GM18507 (cell line): ENCODE results near the gene LIPC.

Experiments used
- DNase-seq: peaks from one replicate; pipeline ENCODE4 v3.0.0; 2011; ENCODE audit warnings: low read depth; ENCODE audit not compliant: insufficient read length; ENCODE audit errors: extremely low spot score
- FAIRE-seq: peaks from 2 replicates; lab custom pipeline; 2011; peaks lifted over from hg19 to GRCh38; lab: Jason Lieb, UNC

The LIPC gene

DNA sequence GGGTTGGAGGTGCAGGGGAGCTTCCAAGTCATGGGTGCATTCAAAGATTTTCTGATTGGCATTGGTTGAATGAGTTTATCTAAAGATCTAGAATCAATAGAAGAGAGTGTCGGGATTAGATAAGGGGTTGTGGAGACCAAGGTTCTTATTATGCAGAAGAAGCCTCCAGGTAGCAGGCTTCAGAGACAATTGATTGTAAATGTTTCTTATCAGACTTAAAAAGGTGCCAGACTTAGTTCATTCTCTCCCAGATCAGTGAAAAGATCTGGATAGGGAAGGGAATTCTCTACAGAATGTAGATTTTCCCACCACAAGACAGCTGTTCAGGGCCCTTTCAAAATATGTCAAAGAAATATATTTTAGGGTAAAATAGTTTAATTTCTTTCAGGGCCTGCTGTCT lies 129.5 kb downstream of the LIPC start:
- DNase-seq: no peak
- no peak for FAIRE-seq

DNA sequence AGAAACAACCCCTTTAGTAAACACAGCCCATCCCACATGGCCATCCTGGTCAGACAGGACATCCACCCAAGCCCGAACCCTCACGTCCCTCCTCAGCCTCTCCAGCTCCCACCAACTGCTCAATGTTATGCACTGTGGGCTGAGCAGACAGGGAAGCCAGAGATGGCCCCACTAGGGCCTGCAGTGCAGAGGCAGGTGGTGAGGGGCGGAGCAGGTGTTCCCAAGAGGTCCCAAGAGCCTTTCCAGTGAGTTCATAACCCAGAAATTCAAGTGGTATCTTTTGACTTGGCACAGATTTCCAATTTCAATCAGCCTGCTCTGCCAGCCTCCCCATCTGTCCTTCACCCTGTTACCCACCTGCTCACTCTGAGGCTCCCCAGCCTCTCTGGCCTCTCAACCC lies 130.3 kb downstream of the LIPC start:
- no peak for FAIRE-seq
- no peak for DNase-seq

DNA sequence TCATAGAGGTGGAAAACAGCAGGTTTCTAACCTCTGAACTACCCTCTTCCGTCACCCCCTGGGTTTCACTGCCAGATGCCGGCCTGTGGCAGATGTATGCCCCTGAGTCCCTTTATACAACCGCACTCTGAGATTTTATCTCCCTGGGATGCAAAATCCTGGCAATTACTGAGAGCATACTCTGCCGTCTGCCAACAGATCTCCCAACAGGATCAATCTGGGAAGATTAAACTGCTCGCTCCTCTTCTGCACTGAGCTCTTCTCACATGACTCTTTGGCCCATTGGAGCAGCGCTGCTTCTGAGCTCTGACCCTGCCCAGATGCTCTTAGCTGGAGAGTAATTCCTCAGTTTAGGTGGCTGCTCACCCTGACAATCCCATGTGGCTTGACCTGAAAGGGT lies 133.2 kb downstream of the LIPC start:
- no peak for FAIRE-seq
- no peak for DNase-seq

DNA sequence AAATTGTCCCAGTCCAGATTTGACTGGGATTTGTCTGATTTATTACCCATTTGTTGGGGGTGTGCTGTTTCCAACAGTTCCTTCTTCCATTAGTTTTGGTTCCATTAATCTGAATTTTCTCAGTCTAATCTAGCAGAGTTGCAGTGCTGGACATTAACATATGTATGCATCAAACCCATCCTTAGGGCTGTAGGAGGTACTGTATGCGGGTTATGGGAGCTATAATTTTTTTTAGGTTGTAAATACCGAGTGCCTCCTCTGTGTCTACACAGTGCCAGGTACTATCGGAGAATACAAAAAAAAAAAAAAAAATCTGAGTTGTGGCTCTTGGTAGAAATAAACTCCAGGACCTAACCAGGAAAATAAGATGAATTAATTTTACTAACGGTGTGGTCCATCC lies 133.8 kb downstream of the LIPC start:
- FAIRE-seq: no peak
- DNase-seq: no peak

DNA sequence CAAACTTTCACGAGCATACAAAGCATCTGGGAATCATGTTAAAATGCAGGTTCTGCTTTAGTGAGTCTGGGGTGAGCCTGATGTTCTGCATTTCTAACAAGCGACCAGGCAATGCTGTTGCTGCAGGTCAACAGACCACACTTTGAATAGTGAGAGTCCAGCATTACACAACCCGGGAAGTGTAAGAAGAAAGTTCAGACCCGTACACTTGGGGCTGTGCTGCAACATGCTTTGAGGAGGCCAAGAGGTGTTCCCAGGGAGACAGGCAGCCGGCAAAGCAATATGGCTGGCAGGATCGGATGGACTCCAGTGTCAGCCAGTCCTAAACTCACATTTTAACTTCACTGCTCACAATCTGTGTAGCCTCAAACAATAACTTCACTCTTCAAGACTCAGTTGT lies 134.2 kb downstream of the LIPC start:
- DNase-seq (no peak), FAIRE-seq (no peak)

GRCh38 chr15:58568157-58568571 lies 136.4 kb downstream of the LIPC start:
- FAIRE-seq: no peak
- DNase-seq: no peak

- no peak for FAIRE-seq
- no peak for DNase-seq
Observed at GRCh38 chr15:58569455-58569854, 137.7 kb downstream of the LIPC start.

GRCh38 chr15:58571491-58571890 lies 139.7 kb downstream of the LIPC start:
- no peak for DNase-seq
- FAIRE-seq: no peak

DNA sequence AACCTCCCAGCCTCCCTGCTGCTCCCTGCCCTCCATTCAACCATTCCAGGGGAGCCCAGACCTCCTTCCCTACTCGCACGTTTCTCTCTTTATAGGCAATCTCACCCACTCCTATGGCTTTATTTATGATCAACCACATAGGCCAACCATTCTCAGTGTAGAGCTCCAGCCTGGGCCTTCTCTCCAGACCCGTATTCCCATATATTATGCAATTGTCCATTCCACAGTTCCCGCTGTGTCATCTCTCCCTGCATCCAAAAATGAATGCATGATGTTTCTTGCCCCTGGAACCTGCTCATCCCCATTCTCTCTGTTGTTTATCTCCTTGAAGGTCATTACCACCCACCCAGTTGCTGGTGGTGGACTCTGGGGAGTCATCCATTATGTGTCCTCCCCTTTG lies 140.7 kb downstream of the LIPC start:
- FAIRE-seq (no peak), DNase-seq (no peak)

DNA sequence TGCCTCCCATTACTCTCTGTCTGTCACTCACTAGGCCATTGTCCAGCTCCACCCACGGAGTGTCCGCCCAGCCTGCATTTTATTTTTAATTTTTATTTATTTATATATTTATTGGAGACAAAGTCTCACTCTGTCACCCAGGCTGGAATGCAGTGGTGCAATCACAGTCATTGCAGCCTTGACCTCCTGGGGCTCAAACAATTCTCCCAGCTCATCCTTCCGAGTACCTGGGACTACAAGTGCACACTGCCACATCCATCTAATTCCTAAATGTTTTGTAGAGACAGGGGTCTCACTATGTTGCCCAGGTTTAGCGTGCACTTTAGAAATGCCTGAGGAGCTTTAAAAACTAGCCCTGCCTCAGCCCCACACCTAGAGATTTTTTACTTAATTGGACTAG lies 141.5 kb downstream of the LIPC start:
- FAIRE-seq: no peak

GRCh38 chr15:58574631-58575030 lies 142.8 kb downstream of the LIPC start:
- DNase-seq (no peak), FAIRE-seq (no peak)

More for the DNA sequence above, 141.5 kb downstream of the LIPC start:
- DNase-seq: no peak

DNA sequence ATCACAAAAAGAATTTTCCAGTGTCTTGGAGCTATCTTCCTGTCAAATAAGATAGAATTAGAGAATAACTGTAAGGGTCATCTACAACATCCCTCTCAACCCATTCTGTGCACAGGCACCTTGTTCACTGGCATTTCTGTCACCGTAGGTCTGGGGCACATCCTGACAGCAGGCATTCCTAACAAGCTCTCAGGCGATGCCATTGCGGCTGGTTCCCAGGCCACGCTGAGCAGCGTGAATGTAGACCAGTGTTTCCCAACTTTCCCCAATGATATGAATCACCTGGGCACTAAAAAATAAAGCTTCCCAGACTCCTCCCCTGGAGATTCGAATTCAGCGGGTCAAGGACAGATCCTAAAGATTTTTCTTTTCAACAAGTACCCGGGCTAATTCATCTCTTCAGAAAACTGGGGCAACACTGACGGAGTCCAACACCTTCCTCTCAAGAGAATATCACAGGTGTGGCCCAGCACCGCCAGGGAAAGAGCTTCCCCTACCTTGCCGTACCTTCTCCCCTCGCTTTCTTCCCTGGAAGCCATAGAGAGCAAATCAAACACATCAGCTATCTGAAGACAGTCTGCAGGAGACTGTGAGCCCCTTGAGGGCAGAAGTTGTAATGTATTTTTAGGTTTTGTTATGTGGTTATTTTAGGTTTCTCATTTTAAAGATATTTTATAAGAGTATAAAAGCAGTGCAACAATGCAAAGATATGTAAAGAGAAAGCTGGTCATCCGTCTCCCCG lies 143.4 kb downstream of the LIPC start:
- no peak for DNase-seq
- no peak for FAIRE-seq

GRCh38 chr15:58576657-58577056 lies 144.9 kb downstream of the LIPC start:
- no peak for FAIRE-seq
- no peak for DNase-seq

GRCh38 chr15:58582160-58582559 lies 150.4 kb downstream of the LIPC start:
- FAIRE-seq (no peak), DNase-seq (no peak)

GRCh38 chr15:58583171-58583908 lies 151.5 kb downstream of the LIPC start:
- DNase-seq: no peak
- FAIRE-seq: no peak

- no peak for DNase-seq
- no peak for FAIRE-seq
Observed at GRCh38 chr15:58584789-58585461, 153.1 kb downstream of the LIPC start.

DNA sequence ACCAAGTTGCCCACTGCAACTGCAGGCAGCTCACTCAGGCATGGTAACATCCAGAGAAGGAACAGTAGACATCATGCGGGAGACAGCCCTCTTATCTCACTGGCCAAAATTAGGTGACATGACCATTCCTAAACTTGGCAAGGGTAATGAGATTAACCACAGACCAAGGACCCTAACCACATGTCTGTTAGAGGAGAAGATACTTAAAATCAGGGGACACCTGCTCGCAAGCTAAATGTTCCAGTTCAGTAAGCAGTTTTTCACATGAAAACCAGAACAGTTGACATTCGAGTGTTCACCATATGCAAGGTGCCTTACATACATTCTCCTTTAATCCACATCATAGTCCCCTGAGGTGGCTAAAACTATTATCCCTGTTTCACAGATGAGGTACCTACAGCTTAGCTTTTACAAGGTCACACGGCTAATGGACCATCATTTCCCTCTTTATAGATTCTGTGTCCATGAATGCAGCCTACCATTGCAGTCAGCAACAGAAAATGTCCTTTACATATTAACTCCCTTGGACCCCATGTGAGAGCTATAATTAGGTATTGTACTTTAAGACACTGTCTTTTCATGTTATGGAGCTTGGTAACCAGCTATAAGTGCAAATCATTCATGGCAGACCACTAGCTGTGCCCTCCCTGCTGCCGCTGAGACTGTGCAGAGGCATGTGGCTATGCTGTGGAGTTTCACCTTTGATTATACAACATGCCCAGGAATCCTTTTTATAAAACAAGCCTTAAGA lies 154.1 kb downstream of the LIPC start:
- DNase-seq: no peak
- peak; percentile 89 for FAIRE-seq

GRCh38 chr15:58587486-58587885 lies 155.7 kb downstream of the LIPC start:
- FAIRE-seq: no peak
- DNase-seq: no peak

GRCh38 chr15:58588096-58588495 lies 156.3 kb downstream of the LIPC start:
- no peak for FAIRE-seq
- no peak for DNase-seq

- no peak for DNase-seq
- peak; percentile 31 for FAIRE-seq
Observed at GRCh38 chr15:58589047-58589446, 157.3 kb downstream of the LIPC start.
